H4 (cell line): ENCODE measurements around the gene CAVIN4. TPM values are rescaled to one million over a fixed set of nuclear protein-coding genes. Genes with fewer than 3 reads are reported as not detected.
A peak's percentile ranks its signal among the peaks of the same experiment; 100 is the strongest.

Experiments used
- DNase-seq: peaks from one replicate; pipeline ENCODE4 v3.0.0-alpha.2; 2015; ENCODE audit warnings: low spot score
- total RNA-seq: library from RNA; depleted of rRNA; stranded (reverse); fragments of >200 nt; shearing (Covaris generic); gene quantifications from 2 replicates; pipeline ENCODE4 v1.2.3, GENCODE V29; 2014; rRNA removed

The CAVIN4 gene, protein sequence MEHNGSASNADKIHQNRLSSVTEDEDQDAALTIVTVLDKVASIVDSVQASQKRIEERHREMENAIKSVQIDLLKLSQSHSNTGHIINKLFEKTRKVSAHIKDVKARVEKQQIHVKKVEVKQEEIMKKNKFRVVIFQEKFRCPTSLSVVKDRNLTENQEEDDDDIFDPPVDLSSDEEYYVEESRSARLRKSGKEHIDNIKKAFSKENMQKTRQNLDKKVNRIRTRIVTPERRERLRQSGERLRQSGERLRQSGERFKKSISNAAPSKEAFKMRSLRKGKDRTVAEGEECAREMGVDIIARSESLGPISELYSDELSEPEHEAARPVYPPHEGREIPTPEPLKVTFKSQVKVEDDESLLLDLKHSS
- total RNA-seq = 0.37 and 0.60 TPM in 2 replicates

DNA sequence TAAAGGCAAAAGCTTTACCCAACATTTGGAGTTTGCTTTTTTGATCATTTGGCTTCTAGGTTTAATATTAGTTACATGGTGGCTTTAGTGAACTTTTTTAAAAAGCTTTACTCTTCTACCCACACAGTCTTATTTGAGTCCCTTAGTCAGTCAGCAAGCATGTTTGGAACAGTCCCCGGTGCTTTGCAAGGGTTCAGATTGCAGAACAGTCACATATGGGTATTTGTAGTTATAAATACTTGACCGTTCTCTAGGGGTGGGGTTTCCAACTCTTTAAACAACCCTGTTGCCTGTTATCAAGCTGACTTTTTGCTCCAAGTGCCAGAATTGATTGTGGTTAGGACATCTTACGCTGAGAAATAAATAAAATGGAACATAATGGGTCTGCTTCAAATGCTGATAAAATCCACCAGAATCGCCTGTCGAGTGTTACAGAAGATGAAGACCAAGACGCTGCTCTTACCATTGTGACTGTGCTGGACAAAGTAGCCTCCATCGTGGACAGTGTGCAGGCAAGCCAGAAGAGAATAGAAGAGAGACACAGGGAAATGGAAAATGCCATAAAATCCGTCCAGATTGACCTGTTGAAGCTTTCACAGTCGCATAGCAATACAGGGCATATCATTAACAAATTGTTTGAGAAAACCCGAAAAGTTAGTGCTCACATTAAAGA lies at the start of gene CAVIN4:
CAVIN4 (plus strand) TSS at position 304 of the 673 bp plus-strand sequence; CDS start at position 369, 65 bp downstream.
- no peak for DNase-seq

GRCh38 chr9:100534401-100534800 lies 43.5 kb upstream of the CAVIN4 start:
- DNase-seq = no peak

DNA sequence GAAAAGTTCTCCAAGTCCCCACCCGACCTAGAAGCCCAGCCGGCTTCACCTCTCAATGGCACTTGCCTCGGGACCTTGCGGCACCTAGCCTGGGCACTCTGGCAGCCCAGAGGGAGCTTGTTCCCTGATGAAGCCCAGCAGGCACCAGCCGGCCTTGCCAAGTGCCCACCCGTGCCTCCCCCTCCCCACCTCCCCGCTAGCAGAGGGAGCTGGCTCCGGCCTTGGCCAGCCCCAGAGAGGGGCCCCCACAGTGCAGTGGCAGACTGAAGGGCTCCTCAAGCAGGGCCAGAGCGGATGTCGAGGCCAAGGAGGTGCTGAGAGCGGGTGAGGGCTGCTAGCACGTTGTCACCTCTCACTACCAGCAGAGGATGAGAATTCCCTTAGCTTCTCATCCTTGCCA lies 37.6 kb upstream of the CAVIN4 start:
- no peak for DNase-seq

GRCh38 chr9:100549048-100549447 lies 28.8 kb upstream of the CAVIN4 start:
- no peak for DNase-seq

DNA sequence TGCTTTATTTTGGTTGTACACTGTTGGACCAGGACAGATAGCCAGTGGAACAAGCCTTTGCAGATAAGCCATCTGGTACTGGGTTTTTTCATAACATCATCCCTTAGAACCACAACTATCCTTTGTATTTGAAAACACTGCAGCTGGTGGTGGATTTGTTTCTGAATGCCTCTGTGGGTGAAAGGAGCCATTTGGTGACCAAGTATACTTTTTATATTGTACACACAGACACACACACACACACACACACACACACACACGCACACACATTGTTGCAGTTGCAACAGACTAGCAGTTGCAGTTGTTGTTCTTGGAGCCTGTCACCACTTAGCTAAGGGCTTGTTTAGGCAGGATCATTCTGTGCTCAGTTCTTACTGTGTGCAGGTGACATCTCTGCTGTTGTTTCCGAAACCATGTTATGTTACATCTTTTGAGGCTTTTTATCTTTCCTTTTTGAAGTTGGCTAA lies 22.9 kb upstream of the CAVIN4 start:
- DNase-seq = peak; percentile 6

DNA sequence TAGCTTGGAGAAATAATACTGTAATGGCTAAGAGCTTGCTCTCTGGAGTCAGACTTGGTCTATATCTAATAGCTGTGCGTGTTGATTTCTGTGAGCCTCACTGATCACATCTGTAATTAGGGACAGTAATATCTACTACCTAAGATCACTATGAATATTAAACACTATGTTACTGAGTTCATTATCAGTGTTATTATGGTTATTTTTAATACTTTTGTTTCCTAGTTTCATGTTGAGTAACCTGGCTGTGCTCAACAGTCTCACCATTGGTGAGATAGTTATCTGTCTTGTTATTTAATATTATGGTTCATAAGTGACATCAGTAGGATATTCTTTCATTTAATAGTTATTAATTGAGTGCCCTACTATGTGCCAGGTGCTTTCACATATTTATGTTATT lies 22.4 kb upstream of the CAVIN4 start:
- DNase-seq = no peak

DNA sequence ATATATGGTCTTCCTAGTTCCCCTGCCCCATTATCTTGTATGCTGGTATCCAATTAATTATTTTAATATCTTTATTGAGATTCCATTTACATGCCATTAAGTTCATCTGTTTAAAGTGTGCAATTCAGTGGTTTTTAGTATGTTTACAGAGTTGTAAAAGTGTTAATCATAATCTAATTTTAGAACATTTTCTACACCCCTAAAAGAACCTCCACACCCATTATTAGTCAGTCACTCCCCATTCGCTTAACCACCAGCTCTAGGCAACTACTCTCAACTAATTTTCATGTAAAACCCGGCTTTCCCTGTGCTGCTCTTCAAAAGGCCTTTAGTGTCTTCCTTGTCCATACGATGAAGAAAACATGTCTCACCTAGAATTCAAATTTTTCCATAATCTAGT lies 20.8 kb upstream of the CAVIN4 start:
- no peak for DNase-seq

DNA sequence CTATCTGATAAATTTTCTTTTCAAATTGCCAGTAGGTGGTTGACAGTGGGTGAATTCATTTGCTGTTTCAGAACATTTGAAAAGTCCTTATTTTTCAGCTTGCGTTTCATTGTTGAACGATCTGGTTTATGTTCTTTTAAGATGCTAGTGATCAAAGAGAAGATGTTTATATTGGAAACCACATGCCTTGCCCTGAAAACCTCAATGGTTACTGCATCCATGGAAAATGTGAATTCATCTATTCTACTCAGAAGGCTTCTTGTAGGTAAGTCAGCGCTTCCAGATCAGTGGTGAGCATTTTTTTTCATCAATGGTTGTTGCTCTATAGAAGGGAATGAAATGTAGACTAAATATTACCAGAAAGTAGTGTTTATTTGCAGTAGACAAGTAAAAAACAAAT lies 16.6 kb upstream of the CAVIN4 start:
- peak; percentile 76 for DNase-seq

DNA sequence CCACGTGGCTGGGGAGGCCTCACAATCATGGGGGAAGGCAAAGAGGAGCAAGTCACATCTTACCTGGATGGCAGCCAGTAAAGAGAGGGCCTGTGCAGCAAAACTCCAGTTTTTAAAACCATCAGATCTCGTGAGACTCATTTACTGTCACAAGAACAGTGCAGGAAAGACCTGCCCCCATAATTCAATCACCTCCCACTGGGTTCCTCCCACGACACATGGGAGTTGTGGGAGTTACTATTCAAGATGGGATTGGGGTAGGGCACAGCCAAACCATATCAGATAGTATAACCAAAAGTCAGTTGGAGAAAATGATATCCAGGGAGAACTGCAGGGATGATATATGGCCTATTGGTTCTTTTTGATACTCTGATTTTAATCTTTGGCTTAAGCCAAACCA lies 10.0 kb upstream of the CAVIN4 start:
- no peak for DNase-seq

DNA sequence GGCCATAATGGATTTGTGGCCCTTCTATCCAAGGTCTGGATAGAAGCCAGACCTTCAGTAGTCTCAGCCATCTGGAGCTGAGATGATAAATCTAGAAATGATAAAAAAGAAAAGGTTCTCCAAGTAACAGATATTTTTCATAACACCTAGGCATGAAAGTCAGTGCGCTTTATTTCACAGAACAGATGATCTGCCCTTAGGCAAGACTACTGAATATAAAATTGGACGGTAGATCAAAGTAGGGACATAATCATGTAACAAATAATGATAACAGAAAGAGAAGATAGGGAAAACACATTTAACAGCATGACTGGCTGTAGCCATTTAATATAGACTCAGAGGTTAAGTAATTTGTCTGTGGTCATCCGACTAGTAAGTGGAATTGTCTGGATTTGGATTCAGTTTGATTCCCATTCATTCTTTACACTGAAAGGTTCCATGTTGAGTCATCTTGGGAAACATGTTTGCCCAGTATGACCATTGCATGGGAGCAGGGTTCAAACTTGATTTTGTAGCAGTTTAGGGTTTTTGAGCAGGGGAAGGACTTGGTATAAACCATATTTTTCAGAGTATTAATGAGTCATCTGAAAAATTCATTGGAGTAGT lies 4.1 kb upstream of the CAVIN4 start:
- DNase-seq = no peak

DNA sequence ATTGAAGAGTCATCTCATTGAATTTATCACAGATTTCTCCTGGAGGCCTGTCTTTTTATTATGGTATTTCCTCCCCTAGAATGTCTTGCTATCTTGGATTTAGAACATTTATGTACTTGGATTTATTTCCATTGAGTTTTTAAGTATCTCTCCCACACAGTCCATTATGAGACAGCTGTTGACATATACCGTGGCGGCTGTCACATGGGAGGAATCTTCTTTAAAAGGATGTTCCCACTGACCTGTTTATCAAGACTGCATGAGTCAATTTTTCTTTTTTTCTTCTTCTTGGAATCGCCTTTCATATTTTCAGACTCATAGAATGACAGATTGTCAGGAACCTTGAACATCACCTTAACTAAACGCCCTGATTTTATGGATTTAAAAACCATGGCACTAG lies 2.9 kb upstream of the CAVIN4 start:
- DNase-seq = no peak

- no peak for DNase-seq
Measured at GRCh38 chr9:100575765-100576386, 2.0 kb upstream of the CAVIN4 start.

DNA sequence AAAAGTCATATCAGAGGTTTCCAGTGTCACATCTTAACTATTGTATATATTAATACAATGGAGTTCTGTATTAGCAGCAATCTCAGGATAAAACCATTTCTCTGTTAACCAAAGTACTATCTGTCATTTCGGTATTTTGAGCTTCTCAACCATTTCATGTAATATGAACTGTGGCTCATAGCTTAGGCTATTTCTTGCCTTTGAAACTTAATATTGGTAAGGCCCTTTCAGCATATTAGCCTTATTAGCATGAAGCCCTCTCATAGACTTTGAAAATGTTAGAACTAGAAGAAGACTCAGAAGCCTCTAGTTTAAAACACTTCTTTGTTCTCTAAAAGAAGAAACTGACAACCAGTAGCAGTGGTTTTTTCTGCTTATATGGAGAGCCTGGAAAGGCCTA lies 731 bp downstream of the CAVIN4 start:
- no peak for DNase-seq

- no peak for DNase-seq
Measured at GRCh38 chr9:100579665-100580064, 1.8 kb downstream of the CAVIN4 start.

DNA sequence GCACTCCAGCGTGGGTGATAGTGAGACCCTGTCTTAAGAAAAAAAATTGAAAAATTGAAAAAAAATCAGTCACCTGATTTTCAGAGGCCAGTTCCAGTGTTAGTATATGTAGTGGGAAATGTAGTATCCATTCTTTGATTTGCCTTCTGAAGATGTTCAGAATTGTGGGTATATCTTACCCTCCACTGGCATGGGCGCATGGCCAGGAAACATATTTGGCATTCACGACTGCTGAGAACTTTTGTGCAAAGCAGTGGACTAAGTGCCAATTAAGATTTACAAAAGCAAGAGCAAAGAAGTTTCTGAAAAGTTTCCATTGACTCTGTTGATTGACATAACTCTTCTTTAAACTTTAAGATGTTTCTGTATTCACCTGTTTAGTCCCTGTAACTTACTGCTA lies 2.4 kb downstream of the CAVIN4 start:
- no peak for DNase-seq

GRCh38 chr9:100581081-100581480 lies 3.2 kb downstream of the CAVIN4 start:
- no peak for DNase-seq

GRCh38 chr9:100581661-100582060 lies 3.8 kb downstream of the CAVIN4 start:
- DNase-seq = no peak

GRCh38 chr9:100583014-100583802 lies 5.3 kb downstream of the CAVIN4 start:
- no peak for DNase-seq

DNA sequence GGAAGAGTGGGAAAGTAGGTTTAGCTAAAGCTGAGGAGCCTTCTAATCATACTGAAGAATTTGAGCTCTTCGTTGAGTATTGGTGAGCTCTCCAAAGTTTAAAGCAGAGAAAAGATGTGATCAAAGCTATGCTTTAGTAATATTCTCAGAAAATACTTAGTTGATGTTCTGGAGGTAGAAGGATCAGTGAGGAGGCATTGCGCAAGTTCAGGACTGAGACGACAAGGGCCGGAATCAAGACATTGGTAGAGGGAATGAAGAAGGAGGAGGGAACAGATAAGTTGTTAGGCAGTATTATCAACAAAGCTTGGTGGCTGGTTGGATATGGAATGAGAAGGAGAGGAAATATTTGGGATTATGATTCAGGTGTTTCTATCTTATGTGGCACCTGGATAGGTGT lies 7.1 kb downstream of the CAVIN4 start:
- no peak for DNase-seq

- DNase-seq = no peak
Measured at GRCh38 chr9:100586093-100586492, 8.2 kb downstream of the CAVIN4 start.

- DNase-seq = no peak
Measured at GRCh38 chr9:100587375-100587774, 9.5 kb downstream of the CAVIN4 start.

DNA sequence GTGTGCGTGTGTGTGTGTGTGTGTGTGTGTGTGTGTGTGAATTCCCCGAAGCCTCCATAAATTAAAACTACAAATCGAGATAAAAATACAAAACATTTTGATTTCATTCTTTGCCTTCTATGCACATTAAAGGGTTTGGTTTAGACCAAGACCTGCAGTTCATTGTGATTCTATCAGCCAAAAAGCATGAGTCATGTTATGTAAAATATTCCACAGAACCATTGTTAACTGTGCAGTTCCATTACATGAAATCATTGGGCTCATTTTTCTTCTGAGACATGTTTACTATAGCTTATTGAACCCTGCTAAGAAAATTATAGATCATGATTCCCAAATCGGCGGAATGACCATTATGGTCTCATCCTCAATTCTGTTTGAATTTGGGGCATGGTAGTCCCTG lies 11.7 kb downstream of the CAVIN4 start:
- DNase-seq = no peak
